Measurements from ENCODE around the gene HM13. TPM values are rescaled to one million over a fixed set of nuclear protein-coding genes. Genes with fewer than 3 reads are reported as not detected.

HM13 gene
- total and polyA plus RNA-seq, 2 donors (not counting 3 experiments of a cell fraction or from before 2014, with no cell fraction given), result 211 to 218 TPM

GRCh38 chr20:31605031-31605901 lies 91.0 kb downstream of the HM13 start, which contains the start of gene ID1:
Gene ID1, plus strand, starts transcription at chr20:31605289. Its CDS starts 99 bp downstream, at chr20:31605388.
- Histone ChIP-seq H3K4me2 (ENCODE audit: insufficient read depth, low read length) (peak within 1 kb of the TSS; percentile 86), H3K4me3 (replicated peaks in 1 of 3; ENCODE audit: insufficient read depth in 1 of 3, low read depth in 1 of 3, low read length in 3 of 3) (peak within 1 kb of the TSS; percentile 44 to 94 (median 68)), H3K36me3 (ENCODE audit: control insufficient read depth in 2 of 2, extremely low read depth in 1 of 2, insufficient read depth in 2 of 2, low read length in 2 of 2) (no peaks in the 10 kb centered on the region), H3K9me3 (replicated peaks; ENCODE audit: control insufficient read depth, insufficient read depth, low read length) (no peaks in the 10 kb centered on the region), H4K20me1 (replicated peaks; ENCODE audit: control insufficient read depth, extremely low read depth, insufficient read depth, low read length) (no peaks in the 10 kb centered on the region), H3K27ac (ENCODE audit: insufficient read depth, low read depth, low read length) (peak within 1 kb of the TSS; percentile 100), H3K9ac (replicated peaks; ENCODE audit: extremely low read depth, insufficient read depth, low read length) (peak within 1 kb of the TSS; percentile 99), H2AFZ (ENCODE audit: low read depth, low read length) (no peak within 1 kb of the TSS), H3K79me2 (ENCODE audit: control insufficient read depth, insufficient read depth, low read length) (peaks cover 26% of the 10 kb centered on the region), H3K27me3 (ENCODE audit: control insufficient read depth in 2 of 2, insufficient read depth in 2 of 2, low read length in 2 of 2) (no peaks in the 10 kb centered on the region), H3K4me1 (ENCODE audit: control insufficient read depth, extremely low read depth, insufficient read depth, low read length) (peaks cover 51% of the 10 kb centered on the region), H3K9me1 (replicated peaks; ENCODE audit: control insufficient read depth, extremely low read depth, insufficient read depth, low read length) (no peaks in the 10 kb centered on the region)
- dilution Hi-C loops (cut with MboI; ENCODE audit: extremely low pct_ligation_motif_present, low sequenced_read_pairs), result no loop called here
- BruUV-seq (replicated peaks), result TSS peak; percentile 90
- intact Hi-C loops (cut with micrococcal nuclease), result loop anchor here (2.0 kb wide), 3 partner anchors 18 to 108 kb away; no protein-coding TSS in a partner anchor
- FAIRE-seq (peak; percentile 99), DNase-seq (ENCODE audit: low read depth, low spot score) (peak; percentile 95)
- TF ChIP-seq POLR2AphosphoS5 (IDR thresholded peaks at IDR 0.05; ENCODE audit: insufficient read depth, low read depth, low read length) (peak; percentile 98), EZH2 (IDR thresholded peaks at IDR 0.05; ENCODE audit: borderline replicate concordance, low read depth, low read length, severe bottlenecking) (no peak), JUN (IDR thresholded peaks at IDR 0.05; ENCODE audit: borderline replicate concordance, insufficient read depth, insufficient read length, low read depth) (no peak), POLR2A (IDR thresholded peaks at IDR 0.05; ENCODE audit: low read depth, low read length) (peak; percentile 99)
- TF ChIP-seq, protein P1, sequence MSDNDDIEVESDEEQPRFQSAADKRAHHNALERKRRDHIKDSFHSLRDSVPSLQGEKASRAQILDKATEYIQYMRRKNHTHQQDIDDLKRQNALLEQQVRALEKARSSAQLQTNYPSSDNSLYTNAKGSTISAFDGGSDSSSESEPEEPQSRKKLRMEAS (IDR thresholded peaks at IDR 0.05; ENCODE audit: insufficient read depth, insufficient read length), result peak; percentile 23
- POLR2A ChIA-PET, result interaction anchor here (1.0 to 2.5 kb wide), 10 partner anchors 9 to 48 kb away, joined by 4 to 48 read pairs (median 8); no protein-coding TSS in a partner anchor
- CTCF ChIA-PET, result interaction anchor here (1.0 to 12.8 kb wide), 5 partner anchors 8 to 118 kb away, joined by 3 to 1817 read pairs (median 11); no protein-coding TSS in a partner anchor

Measured in endothelial cell of umbilical vein (primary cell).